ENCODE data around the gene MGAT5.

MGAT5 gene

GRCh38 chr2:134368009-134368817 is 114.3 kb downstream of the MGAT5 start:
- DNase-seq (ENCODE audit: low read depth in 2 of 2): no peak

- DNase-seq (ENCODE audit: low read depth in 2 of 2): no peak
Observed at GRCh38 chr2:134369220-134369902, 115.5 kb downstream of the MGAT5 start.

GRCh38 chr2:134370655-134371445 is 117.0 kb downstream of the MGAT5 start:
- DNase-seq (ENCODE audit: low read depth in 2 of 2): no peak

GRCh38 chr2:134372141-134372540 is 118.3 kb downstream of the MGAT5 start:
- DNase-seq (ENCODE audit: low read depth in 2 of 2): no peak

GRCh38 chr2:134372611-134373131 is 118.8 kb downstream of the MGAT5 start:
- DNase-seq (ENCODE audit: low read depth in 2 of 2): no peak

GRCh38 chr2:134375935-134376334 is 122.1 kb downstream of the MGAT5 start:
- no peak for DNase-seq (ENCODE audit: low read depth in 2 of 2)

- no peak for DNase-seq (ENCODE audit: low read depth in 2 of 2)
Observed at GRCh38 chr2:134377730-134378129, 123.9 kb downstream of the MGAT5 start.

GRCh38 chr2:134379293-134379692 is 125.4 kb downstream of the MGAT5 start:
- DNase-seq (ENCODE audit: low read depth in 2 of 2): no peak

GRCh38 chr2:134379722-134380121 is 125.8 kb downstream of the MGAT5 start:
- DNase-seq (ENCODE audit: low read depth in 2 of 2): no peak

GRCh38 chr2:134381141-134381540 is 127.3 kb downstream of the MGAT5 start:
- no peak for DNase-seq (ENCODE audit: low read depth in 2 of 2)

GRCh38 chr2:134384131-134384530 is 130.3 kb downstream of the MGAT5 start:
- DNase-seq (ENCODE audit: low read depth in 2 of 2): no peak

GRCh38 chr2:134385195-134385594 is 131.3 kb downstream of the MGAT5 start:
- DNase-seq (ENCODE audit: low read depth in 2 of 2): no peak

GRCh38 chr2:134386310-134386709 is 132.4 kb downstream of the MGAT5 start:
- DNase-seq (ENCODE audit: low read depth in 2 of 2): no peak

GRCh38 chr2:134389381-134389780 is 135.5 kb downstream of the MGAT5 start:
- no peak for DNase-seq (ENCODE audit: low read depth in 2 of 2)

- DNase-seq (ENCODE audit: low read depth in 2 of 2): no peak
Observed at GRCh38 chr2:134391751-134392160, 137.9 kb downstream of the MGAT5 start.

GRCh38 chr2:134392442-134393074 is 138.7 kb downstream of the MGAT5 start:
- DNase-seq (ENCODE audit: low read depth in 2 of 2): no peak

- no peak for DNase-seq (ENCODE audit: low read depth in 2 of 2)
Observed at GRCh38 chr2:134393075-134393461, 139.2 kb downstream of the MGAT5 start.

GRCh38 chr2:134395779-134396178 is 141.9 kb downstream of the MGAT5 start:
- DNase-seq (ENCODE audit: low read depth in 2 of 2): no peak

GRCh38 chr2:134396493-134396892 is 142.6 kb downstream of the MGAT5 start:
- no peak for DNase-seq (ENCODE audit: low read depth in 2 of 2)

- no peak for DNase-seq (ENCODE audit: low read depth in 2 of 2)
Observed at GRCh38 chr2:134397146-134397896, 143.4 kb downstream of the MGAT5 start.

- DNase-seq (ENCODE audit: low read depth in 2 of 2): no peak
Observed at GRCh38 chr2:134398300-134398699, 144.4 kb downstream of the MGAT5 start.

All from activated CD8-positive, alpha-beta memory T cell treated with anti-CD3 and anti-CD28 coated beads for 4 hours (primary cell).